Hepatocyte (in vitro differentiated cells): ENCODE results near the gene SRCIN1. TPM values are rescaled to one million over a fixed set of nuclear protein-coding genes. Genes with fewer than 3 reads are reported as not detected.

Source experiments
- DNase-seq: peaks from one replicate; pipeline ENCODE4 v3.0.0-alpha.2; 2016; ENCODE audit warnings: low spot score
- H2AFZ ChIP-seq: fragments of 200-600 bp; sonication (generic); 2 replicates; pipeline ENCODE4 v1.6.0; 2016; ENCODE audit warnings: antibody characterized with exemption, mild to moderate bottlenecking
- H3K27ac ChIP-seq: fragments of 200-600 bp; sonication (generic); 2 replicates; pipeline ENCODE4 v1.5.1; 2016; ENCODE audit warnings: mild to moderate bottlenecking
- H3K27me3 ChIP-seq: fragments of 200-600 bp; sonication (generic); 2 replicates; pipeline ENCODE4 v1.6.1; 2016
- H3K36me3 ChIP-seq: fragments of 200-600 bp; sonication (generic); replicated peaks from 2 replicates; pipeline ENCODE4 v1.5.1; 2016; ENCODE audit warnings: low read depth; ENCODE audit not compliant: insufficient read depth
- H3K4me1 ChIP-seq: fragments of 200-600 bp; sonication (generic); 2 replicates; pipeline ENCODE4 v1.5.1; 2016; ENCODE audit warnings: mild to moderate bottlenecking, moderate library complexity; ENCODE audit not compliant: insufficient read depth
- H3K4me2 ChIP-seq: fragments of 200-600 bp; sonication (generic); 2 replicates; pipeline ENCODE4 v1.6.0; 2016
- H3K4me3 ChIP-seq: fragments of 200-600 bp; sonication (generic); 2 replicates; pipeline ENCODE4 v1.5.1; 2016; ENCODE audit warnings: mild to moderate bottlenecking
- H3K79me2 ChIP-seq: fragments of 200-600 bp; sonication (generic); 2 replicates; pipeline ENCODE4 v1.6.0; 2017; ENCODE audit warnings: mild to moderate bottlenecking
- H3K9me2 ChIP-seq: fragments of 200-600 bp; sonication (generic); replicated peaks from 2 replicates; pipeline ENCODE4 v1.6.0; 2017; ENCODE audit warnings: mild to moderate bottlenecking; ENCODE audit not compliant: insufficient read depth
- H3K9me3 ChIP-seq: fragments of 200-600 bp; sonication (generic); 2 replicates; pipeline ENCODE4 v1.5.1; 2016; ENCODE audit warnings: low read depth, mild to moderate bottlenecking
- H4K20me1 ChIP-seq: fragments of 200-600 bp; sonication (generic); 2 replicates; pipeline ENCODE4 v1.6.0; 2016; ENCODE audit warnings: mild to moderate bottlenecking; ENCODE audit not compliant: insufficient read depth, poor library complexity, severe bottlenecking
- CTCF ChIP-seq: fragments of 200-600 bp; sonication (generic); IDR thresholded peaks from 2 replicates; pipeline ENCODE4 v1.5.1; 2016; ENCODE audit warnings: antibody characterized with exemption, mild to moderate bottlenecking; ENCODE audit not compliant: poor library complexity
- EZH2 ChIP-seq: fragments of 200-600 bp; sonication (generic); IDR thresholded peaks from 2 replicates; pipeline ENCODE4 v1.6.1; 2016; ENCODE audit warnings: antibody characterized with exemption, mild to moderate bottlenecking, borderline replicate concordance
- EZH2phosphoT487 ChIP-seq: fragments of 200-600 bp; sonication (generic); IDR thresholded peaks from one replicate; pipeline ENCODE4 v1.6.1; 2018; ENCODE audit warnings: antibody characterized with exemption, mild to moderate bottlenecking, low read depth, moderate library complexity; ENCODE audit not compliant: unreplicated experiment, severe bottlenecking
- WGBS: methylation state at CpG from one replicate; pipeline ENCODE4 v1.1.6; 2016; ENCODE audit warnings: low lambda C conversion rate; ENCODE audit errors: missing lambda C conversion rate; 5-methylcytosine and 5-hydroxymethylcytosine counted together
- polyA plus RNA-seq: library from polyadenylated mRNA; unstranded; fragments of >200 nt; fragmentation: Nextera tagmentation; extraction: Ambion mirVana; gene quantifications from 2 replicates; pipeline ENCODE4 v1.2.1, GENCODE V29; 2016
- total RNA-seq: library from RNA; depleted of rRNA; stranded (reverse); fragments of >200 nt; gene quantifications from 2 replicates; pipeline ENCODE4 v1.2.3, GENCODE V29; 2014

Gene SRCIN1
- total and polyA plus RNA-seq, 2 experiments from 2014 or later: 0.82 to 0.90 TPM

DNA sequence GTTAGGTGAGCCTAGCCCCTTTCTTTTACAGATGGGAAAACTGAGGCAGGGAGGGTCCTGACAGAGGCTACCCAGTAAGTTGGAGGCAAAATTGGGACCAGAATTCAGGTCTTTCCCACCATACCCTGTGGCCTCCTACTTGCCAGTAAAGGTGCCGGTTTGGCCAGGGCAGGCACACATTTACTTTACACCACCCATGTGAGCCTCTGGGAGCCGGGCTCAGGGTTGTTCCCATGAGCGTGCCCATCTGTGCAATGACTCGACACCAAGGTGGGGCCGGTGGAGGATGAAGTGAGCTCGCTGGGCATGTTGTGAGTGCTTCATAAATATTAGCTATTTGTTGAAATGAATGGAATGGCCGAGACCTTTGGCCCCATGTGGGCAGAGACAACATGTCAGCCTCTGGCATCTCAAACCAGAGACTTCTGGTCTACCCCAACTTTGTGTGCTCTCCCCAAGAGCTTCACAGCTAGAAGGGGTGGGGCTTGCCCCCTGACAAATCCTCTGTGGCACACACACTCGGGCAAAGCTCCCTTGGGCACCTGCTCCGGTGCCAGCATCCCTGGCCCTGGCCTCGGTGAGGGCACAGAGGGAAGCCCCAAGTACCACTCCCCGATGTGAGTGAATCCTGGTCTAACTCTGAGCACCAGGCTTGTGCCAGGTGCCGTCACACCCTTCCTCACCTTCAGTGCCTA, 60.1 kb downstream of the SRCIN1 start:
- Histone ChIP-seq H3K36me3 (no peaks in the 10 kb centered on the region), H3K9me2 (no peaks in the 10 kb centered on the region), H3K9me3 (no peaks in the 10 kb centered on the region), H3K79me2 (no peaks in the 10 kb centered on the region), H3K4me1 (no peaks in the 10 kb centered on the region), H4K20me1 (no peaks in the 10 kb centered on the region), H3K27ac (no peak overlapping the region), H3K4me3 (no peak overlapping the region), H2AFZ (no peak overlapping the region), H3K4me2 (no peak overlapping the region), H3K27me3 (no peaks in the 10 kb centered on the region)
- WGBS: 91% methylated on average over 12 of the region's 12 CpGs
- no peak for DNase-seq
- TF ChIP-seq EZH2: no peak
- no peak for TF ChIP-seq CTCF
- TF ChIP-seq EZH2phosphoT487: no peak

DNA sequence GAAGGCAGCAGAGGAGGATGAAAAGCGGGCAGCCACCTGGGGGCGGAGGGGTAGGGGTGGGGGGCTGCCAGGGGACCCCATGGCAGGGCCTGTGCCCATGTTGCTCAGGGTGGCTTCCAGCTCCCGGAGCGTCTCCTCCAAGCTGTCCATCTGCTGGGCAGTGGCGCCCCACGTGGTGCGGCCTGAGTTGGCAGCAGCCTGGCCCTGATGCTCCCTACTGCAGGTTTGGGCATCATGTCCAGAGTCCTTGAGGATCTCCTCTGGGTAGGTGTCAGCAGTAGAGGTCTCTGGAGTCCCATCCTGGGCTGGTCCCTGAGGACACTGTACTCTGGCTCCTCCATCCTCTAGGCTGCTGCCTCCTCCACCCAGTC, 60.9 kb downstream of the SRCIN1 start:
- no peaks in the 10 kb centered on the region for H3K36me3 ChIP-seq
- H3K9me2 ChIP-seq: no peaks in the 10 kb centered on the region
- no peak overlapping the region for H2AFZ ChIP-seq
- TF ChIP-seq EZH2phosphoT487 (no peak), EZH2 (no peak), CTCF (no peak)
- H3K9me3 ChIP-seq: no peaks in the 10 kb centered on the region
- WGBS: 90% methylated on average over 4 of the region's 7 CpGs
- H3K4me2 ChIP-seq: no peak overlapping the region
- H3K27ac ChIP-seq: no peak overlapping the region
- H3K79me2 ChIP-seq: no peaks in the 10 kb centered on the region
- no peaks in the 10 kb centered on the region for H3K4me1 ChIP-seq
- H3K4me3 ChIP-seq: no peak overlapping the region
- no peak for DNase-seq
- H3K27me3 ChIP-seq: no peaks in the 10 kb centered on the region
- H4K20me1 ChIP-seq: no peaks in the 10 kb centered on the region

GRCh38 chr17:38544175-38544838, 61.4 kb downstream of the SRCIN1 start:
- WGBS: 87% methylated on average over 10 of the region's 10 CpGs
- Histone ChIP-seq H4K20me1 (no peaks in the 10 kb centered on the region), H3K27me3 (no peaks in the 10 kb centered on the region), H3K4me1 (no peaks in the 10 kb centered on the region), H3K4me2 (no peak overlapping the region), H2AFZ (no peak overlapping the region), H3K9me2 (no peaks in the 10 kb centered on the region), H3K79me2 (no peaks in the 10 kb centered on the region), H3K27ac (no peak overlapping the region), H3K4me3 (no peak overlapping the region), H3K9me3 (no peaks in the 10 kb centered on the region), H3K36me3 (no peaks in the 10 kb centered on the region)
- TF ChIP-seq CTCF (no peak), EZH2phosphoT487 (no peak), EZH2 (no peak)
- DNase-seq: no peak
